Stimulated activated CD8-positive, alpha-beta memory T cell treated with anti-CD3 and anti-CD28 coated beads, Interleukin-15, amount 100 ng/mL, for 48 hours (primary cell): ENCODE measurements around the gene FAT1.
"Not testable (repeated sequence)": the region's sequence is repeated elsewhere in the genome, so short reads cannot be mapped to it uniquely, and the experiment has no call there.

Experiments
- DNase-seq, 2 donors: peaks; one replicate each; pipeline ENCODE4 v3.0.0-alpha.2; 2020; ENCODE audit warnings: low read depth in 2 of 2

FAT1 gene

DNA sequence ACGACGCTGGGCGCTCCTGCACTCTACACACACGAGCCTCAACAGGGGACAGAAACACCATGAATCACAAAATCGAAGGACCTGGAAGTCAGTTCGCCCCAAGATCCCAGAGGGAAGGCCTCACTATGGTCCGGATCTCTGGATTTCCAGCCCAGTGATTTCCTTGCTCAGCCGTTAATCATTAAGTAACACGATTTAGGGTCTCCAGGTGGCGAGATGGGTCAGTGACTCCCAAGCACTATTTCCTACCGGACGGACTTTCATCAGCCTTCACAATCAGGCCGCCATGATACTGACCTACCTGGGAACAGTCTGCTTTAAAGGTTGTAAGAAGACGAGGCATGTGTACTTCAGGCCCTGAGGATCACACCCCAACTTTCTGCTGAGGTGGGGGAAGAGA is 63.7 kb downstream of the FAT1 start:
- DNase-seq = no peak

DNA sequence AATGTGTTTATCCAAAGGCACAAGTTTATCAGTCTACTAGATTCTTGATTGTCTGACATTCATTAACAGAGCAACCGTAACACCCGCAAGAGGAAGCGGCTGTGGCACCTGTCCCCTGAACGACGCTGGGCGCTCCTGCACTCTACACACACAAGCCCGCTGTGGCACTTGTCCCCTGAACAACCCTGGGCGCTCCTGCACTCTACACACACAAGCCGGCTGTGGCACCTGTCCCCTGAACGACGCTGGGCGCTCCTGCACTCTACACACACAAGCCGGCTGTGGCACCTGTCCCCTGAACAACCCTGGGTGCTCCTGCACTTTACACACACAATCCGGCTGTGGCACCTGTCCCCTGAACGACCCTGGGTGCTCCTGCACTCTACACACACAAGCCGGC is 64.2 kb downstream of the FAT1 start:
- not testable (repeated sequence) for DNase-seq

GRCh38 chr4:186658657-186659056 is 65.0 kb downstream of the FAT1 start:
- no peak for DNase-seq

DNA sequence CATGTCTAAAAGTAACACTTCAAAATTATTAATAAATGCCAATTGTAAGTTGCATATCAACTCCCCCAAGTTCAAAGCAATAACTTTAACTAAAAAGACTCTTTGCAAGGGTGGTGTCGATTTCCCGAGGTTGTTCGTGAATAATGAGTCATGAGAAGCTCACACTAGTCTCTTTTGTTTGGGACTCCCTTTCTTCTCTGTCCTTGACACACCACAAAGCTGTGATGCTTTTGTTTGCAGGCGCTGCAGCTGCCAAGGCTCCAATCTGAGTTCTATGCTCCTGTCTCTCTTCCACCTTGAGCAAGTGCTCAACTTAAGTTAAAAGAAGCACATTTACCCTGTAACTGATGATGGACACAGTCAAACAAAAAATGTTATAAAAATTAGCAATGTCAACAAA is 65.9 kb downstream of the FAT1 start:
- no peak for DNase-seq

DNA sequence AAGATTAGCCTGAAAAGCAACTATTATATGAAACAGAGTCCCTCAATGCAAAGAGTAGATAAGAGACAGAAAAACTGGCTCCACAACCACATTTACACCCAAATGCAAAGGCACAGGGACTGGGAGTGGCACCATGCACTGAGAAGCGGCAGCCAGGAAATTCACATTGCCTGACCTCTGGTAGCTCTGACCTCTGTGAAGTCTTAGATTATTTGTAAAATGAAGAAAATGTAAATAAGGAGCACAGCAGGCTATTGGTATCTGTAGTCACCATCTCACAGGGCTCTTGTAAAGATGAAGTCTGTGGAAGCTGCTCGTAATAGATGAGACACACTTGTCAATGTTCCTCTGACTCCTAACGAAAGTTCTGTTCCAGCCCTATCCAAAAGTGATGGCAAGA is 69.7 kb downstream of the FAT1 start:
- DNase-seq = no peak

DNA sequence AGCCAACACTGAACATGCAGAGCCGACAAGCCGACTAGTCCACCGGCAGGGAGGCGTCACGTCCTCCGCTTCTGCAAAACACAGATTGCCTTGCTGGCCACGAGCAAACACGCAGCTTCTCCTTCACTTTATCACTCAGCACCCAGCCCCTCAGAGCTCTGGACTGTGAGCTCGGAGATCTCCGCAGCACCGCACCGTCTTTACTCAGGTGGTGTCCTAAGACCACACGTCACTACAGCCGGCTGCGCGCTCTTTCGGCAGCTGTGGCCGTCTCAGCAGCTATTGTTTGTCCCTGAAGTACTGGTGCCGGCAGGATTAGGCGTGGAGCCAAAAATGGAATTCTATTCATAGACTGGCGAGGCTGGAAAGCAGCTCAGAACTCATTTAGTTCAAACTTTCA is 72.0 kb downstream of the FAT1 start:
- DNase-seq = no peak

DNA sequence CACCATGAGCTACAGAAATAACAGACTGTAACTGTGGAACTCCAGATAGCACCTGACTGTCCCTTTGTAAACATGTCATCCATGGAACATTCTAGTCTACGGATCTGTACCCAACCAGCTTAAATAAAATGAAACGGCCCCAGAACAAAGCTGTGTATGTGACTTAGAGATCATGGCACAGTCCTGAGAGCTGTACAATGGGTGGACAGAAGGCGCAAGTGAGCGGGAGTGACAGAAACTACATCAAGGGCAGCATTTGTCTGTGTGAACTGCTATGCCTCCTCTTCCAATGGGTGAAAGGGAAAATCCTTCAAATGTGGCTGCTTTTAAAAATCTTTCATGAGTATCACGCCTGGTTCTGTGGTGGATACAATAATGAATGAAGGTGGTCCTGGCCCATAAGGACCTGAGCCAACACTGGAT is 72.5 kb downstream of the FAT1 start:
- no peak for DNase-seq

- no peak for DNase-seq
Observed at GRCh38 chr4:186650401-186651180, 73.1 kb downstream of the FAT1 start.

- no peak for DNase-seq
Observed at GRCh38 chr4:186647821-186648220, 75.8 kb downstream of the FAT1 start.

- DNase-seq = no peak
Observed at GRCh38 chr4:186644737-186645261, 78.9 kb downstream of the FAT1 start.

DNA sequence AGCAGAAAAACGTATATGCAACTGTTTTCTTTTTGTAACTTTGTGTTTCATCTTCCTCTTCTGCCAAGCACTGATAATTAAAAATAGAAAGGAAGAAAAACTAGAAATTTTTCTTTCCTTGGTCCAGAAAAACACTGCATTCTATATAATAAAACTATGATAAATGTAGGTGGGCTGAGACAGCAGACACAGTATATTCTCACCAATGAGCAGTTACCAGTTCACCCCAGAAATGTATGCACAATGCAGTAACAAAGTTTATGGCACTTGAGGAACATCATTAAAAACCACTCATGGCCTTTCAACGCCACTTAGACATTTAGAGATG is 79.4 kb downstream of the FAT1 start:
- no peak for DNase-seq

DNA sequence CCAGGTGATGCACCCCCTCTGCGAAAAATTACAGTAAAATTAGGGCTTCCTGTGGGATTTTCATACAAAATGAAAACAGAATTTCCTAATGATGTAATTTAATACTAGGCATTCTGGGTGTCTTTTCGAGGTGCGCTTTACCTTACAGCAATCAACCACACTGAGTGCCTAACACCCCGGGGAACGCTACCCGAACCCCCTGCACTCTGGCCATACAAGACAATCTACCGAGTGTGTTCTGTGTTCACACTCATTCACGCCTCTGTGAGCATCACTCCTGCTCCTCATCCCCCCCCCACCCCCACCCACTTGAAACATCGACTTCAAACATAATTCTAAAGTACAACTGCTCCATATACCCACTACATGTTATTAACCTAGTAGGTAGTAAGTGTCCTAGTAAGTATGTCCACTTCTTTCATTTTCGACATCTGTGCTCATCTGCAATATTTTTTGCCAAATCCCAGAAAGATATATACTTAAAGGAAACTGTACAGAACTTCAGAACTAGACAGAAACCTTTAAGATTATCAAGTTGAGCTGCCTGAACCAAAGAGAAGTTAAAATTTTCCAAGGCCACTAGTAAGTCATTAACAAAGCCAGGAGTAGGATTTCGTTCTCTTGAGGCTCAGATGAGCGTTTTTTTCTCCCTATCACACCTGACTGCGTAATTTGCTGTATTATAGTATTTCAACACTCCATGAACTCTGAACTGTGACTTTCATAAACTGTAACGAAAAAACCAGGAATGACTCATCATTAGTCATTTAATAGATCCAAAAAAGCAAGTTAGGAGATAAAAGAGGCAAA is 80.0 kb downstream of the FAT1 start:
- no peak for DNase-seq

- no peak for DNase-seq
Observed at GRCh38 chr4:186642998-186643397, 80.7 kb downstream of the FAT1 start.

DNA sequence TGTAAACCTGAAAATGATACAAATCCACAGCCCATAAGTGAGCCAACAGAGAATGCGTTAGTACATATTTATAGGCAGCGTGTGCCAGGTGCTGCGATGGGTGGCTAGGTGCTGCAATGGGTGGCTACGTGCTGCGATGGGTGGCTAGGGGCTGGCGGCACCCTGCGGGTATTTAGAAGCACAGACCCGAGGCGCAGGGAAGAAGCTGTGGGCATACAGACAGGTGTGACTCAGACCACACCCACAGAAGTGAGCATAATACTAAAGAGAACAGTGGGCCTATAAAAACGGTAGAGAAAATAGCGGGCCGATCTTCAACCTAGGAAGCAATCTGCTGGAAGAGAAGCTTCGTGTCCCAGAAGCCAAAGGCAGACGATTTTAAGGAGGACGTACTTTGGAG is 81.1 kb downstream of the FAT1 start:
- no peak for DNase-seq

DNA sequence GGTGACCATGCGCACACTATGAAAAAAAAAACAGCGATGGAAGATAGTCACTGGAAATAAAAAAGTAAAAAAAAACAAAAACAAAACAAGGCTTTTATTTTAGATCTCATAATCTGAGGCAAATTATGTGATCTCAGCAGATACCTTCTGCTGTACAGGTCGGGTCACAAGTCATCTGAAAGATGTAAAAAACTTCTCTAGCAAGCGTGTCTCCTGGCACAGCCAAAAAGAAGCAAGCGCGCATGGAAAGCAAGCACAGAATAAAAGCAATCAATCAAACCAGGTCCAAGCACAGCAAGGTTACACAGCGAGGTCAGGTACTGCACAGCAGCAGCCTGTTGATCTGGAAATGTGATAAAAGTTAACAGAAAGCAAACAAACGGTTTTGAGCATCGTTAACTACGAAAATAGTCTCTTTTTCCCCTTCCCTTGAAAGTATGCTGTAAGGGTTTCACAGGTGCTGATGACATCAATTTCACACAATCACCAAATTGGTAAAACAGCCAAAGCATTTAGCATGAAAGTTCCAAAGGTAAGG is 89.0 kb downstream of the FAT1 start:
- no peak for DNase-seq

GRCh38 chr4:186633844-186634243 is 89.8 kb downstream of the FAT1 start:
- no peak for DNase-seq

DNA sequence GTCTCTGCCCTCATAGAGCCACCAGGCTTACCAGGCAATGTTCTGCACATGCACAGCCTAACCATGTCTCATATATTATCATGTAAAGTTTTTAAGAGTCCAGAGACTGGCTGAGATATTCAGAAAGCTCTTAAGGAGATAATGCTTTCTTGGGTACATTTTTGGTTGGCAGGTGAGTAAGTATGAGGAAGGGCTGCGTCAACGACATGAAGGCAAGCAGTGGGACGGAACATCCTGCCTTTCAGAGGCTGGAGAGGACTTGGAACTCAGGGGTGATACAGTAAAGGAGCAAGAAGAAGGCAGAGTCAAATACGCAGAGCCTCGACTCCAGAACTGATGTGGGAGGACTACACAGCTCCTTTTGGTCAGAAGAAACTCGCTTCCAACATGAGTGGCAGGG is 93.5 kb downstream of the FAT1 start:
- no peak for DNase-seq

DNA sequence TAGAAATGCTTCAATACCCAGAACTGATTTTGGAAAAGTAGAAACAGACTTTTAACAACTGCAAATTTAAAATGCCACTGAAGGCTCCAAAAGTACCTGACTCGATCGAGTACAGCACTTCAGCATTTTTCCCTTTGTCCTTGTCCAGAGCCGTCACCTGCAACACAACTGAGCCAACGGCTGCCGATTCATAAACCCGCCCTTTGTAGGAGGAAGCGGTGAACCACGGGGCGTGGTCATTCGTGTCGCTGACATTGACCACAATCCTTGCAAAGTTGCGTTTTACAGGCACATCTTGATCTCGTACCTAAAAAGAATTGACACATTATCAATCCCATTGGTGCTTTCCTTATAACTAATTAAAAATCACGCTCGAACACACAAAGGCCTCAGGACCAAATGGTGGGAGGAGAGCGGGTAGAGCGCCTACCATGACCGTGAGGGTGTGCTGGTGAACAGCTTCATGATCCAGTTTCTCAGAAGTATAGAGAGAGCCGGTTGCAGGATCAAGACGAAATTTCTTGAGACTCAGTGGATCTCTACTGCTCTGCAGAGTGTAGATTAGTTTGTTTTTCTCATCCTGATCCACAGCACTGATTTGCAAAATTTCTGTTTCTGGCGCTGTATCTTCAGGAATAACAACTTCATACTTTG is 95.5 kb downstream of the FAT1 start:
- no peak for DNase-seq

GRCh38 chr4:186627226-186627865 is 96.3 kb downstream of the FAT1 start:
- no peak for DNase-seq

- no peak for DNase-seq
Observed at GRCh38 chr4:186624951-186625350, 98.7 kb downstream of the FAT1 start.

DNA sequence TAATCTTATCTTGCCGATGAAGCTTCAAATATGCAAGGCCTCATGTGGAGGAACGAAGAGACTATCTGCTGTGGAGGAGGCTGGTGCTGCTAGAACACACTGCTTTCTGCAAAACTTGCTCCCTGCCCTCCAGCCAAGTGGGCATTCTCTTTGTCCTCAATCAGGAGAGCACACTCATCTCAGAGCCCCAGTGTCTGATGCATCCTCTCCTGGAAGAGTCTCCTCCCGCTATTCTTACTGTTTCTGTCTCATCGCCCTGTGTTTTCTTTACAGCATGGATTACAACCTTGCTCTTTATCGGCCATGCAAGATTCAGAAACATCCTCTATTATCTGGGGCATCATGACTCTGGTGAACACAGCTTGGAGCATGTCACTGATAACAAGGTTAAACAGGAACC is 100.1 kb downstream of the FAT1 start:
- no peak for DNase-seq
